Measurements from ENCODE around the gene BPGM.

The BPGM gene

GRCh38 chr7:134637441-134637840 is 9.2 kb upstream of the BPGM start:
- Histone ChIP-seq H3K4me3 (ENCODE audit: low read depth in 1 of 2, low read length in 2 of 2) (no peak overlapping the region), H3K9me3 (ENCODE audit: insufficient read depth, low read length, severe bottlenecking) (no peaks in the 10 kb centered on the region), H3K4me2 (ENCODE audit: insufficient read depth, low read length) (no peak overlapping the region), H2AFZ (ENCODE audit: low read depth, low read length) (no peak overlapping the region), H3K9ac (ENCODE audit: low read depth, low read length) (no peak overlapping the region), H4K20me1 (ENCODE audit: insufficient read depth, low read length) (no peaks in the 10 kb centered on the region), H3K4me1 (ENCODE audit: insufficient read depth, low read length) (no peaks in the 10 kb centered on the region), H3K79me2 (ENCODE audit: insufficient read depth, low read length) (no peaks in the 10 kb centered on the region), H3K27ac (ENCODE audit: low read length) (no peak overlapping the region), H3K36me3 (ENCODE audit: insufficient read depth, low read length) (no peaks in the 10 kb centered on the region), H3K27me3 (ENCODE audit: insufficient read depth, low read length, poor library complexity) (peaks cover 5% of the 10 kb centered on the region)
- no peak for DNase-seq
- no peak for ATAC-seq (ENCODE audit: insufficient read depth, low read depth)
- TF ChIP-seq EZH2 (IDR thresholded peaks at IDR 0.05; ENCODE audit: borderline replicate concordance, low read depth, low read length, severe bottlenecking) (no peak), CTCF (IDR thresholded peaks at IDR 0.05; ENCODE audit: borderline replicate concordance, extremely low read depth, low read length, poor library complexity, severe bottlenecking) (no peak)

- Histone ChIP-seq H3K27ac (ENCODE audit: low read length) (no peak overlapping the region), H3K4me2 (ENCODE audit: insufficient read depth, low read length) (no peak overlapping the region), H2AFZ (ENCODE audit: low read depth, low read length) (no peak overlapping the region), H3K79me2 (ENCODE audit: insufficient read depth, low read length) (no peaks in the 10 kb centered on the region), H3K9me3 (ENCODE audit: insufficient read depth, low read length, severe bottlenecking) (no peaks in the 10 kb centered on the region), H4K20me1 (ENCODE audit: insufficient read depth, low read length) (no peaks in the 10 kb centered on the region), H3K4me3 (ENCODE audit: low read depth in 1 of 2, low read length in 2 of 2) (no peak overlapping the region), H3K4me1 (ENCODE audit: insufficient read depth, low read length) (no peaks in the 10 kb centered on the region), H3K36me3 (ENCODE audit: insufficient read depth, low read length) (no peaks in the 10 kb centered on the region), H3K27me3 (ENCODE audit: insufficient read depth, low read length, poor library complexity) (peaks cover 5% of the 10 kb centered on the region), H3K9ac (ENCODE audit: low read depth, low read length) (no peak overlapping the region)
- no peak for TF ChIP-seq CTCF (IDR thresholded peaks at IDR 0.05; ENCODE audit: borderline replicate concordance, extremely low read depth, low read length, poor library complexity, severe bottlenecking)
- TF ChIP-seq EZH2 (IDR thresholded peaks at IDR 0.05; ENCODE audit: borderline replicate concordance, low read depth, low read length, severe bottlenecking): no peak
- no peak for ATAC-seq (ENCODE audit: insufficient read depth, low read depth)
- no peak for DNase-seq
These were observed 8.5 kb upstream of the BPGM start for GRCh38 chr7:134637934-134638719.

GRCh38 chr7:134639061-134639460 is 7.6 kb upstream of the BPGM start:
- Histone ChIP-seq H3K79me2 (ENCODE audit: insufficient read depth, low read length) (no peaks in the 10 kb centered on the region), H3K27me3 (ENCODE audit: insufficient read depth, low read length, poor library complexity) (peaks cover 4% of the 10 kb centered on the region), H3K36me3 (ENCODE audit: insufficient read depth, low read length) (no peaks in the 10 kb centered on the region), H3K27ac (ENCODE audit: low read length) (no peak overlapping the region), H2AFZ (ENCODE audit: low read depth, low read length) (no peak overlapping the region), H3K4me3 (ENCODE audit: low read depth in 1 of 2, low read length in 2 of 2) (no peak overlapping the region), H3K9me3 (ENCODE audit: insufficient read depth, low read length, severe bottlenecking) (no peaks in the 10 kb centered on the region), H3K4me1 (ENCODE audit: insufficient read depth, low read length) (no peaks in the 10 kb centered on the region), H4K20me1 (ENCODE audit: insufficient read depth, low read length) (no peaks in the 10 kb centered on the region), H3K4me2 (ENCODE audit: insufficient read depth, low read length) (no peak overlapping the region), H3K9ac (ENCODE audit: low read depth, low read length) (no peak overlapping the region)
- TF ChIP-seq EZH2 (IDR thresholded peaks at IDR 0.05; ENCODE audit: borderline replicate concordance, low read depth, low read length, severe bottlenecking): no peak
- no peak for TF ChIP-seq CTCF (IDR thresholded peaks at IDR 0.05; ENCODE audit: borderline replicate concordance, extremely low read depth, low read length, poor library complexity, severe bottlenecking)
- DNase-seq (no peak), ATAC-seq (ENCODE audit: insufficient read depth, low read depth) (no peak)
